GM18502 (cell line): ENCODE measurements around the gene EFTUD2.

Experiments used
- ATAC-seq: cut with Tn5 transposase; IDR thresholded peaks from one replicate; pipeline ENCODE4 v1.9.1; 2021; ENCODE audit warnings: mild to moderate bottlenecking; ENCODE audit not compliant: unreplicated experiment, poor library complexity

The EFTUD2 gene

GRCh38 chr17:44912763-44913544, 13.7 kb upstream of the EFTUD2 start:
- no peak for ATAC-seq

- ATAC-seq: no peak
These were observed 12.1 kb upstream of the EFTUD2 start for GRCh38 chr17:44911133-44912001.

GRCh38 chr17:44910231-44911106, 11.2 kb upstream of the EFTUD2 start:
- ATAC-seq: no peak

GRCh38 chr17:44909681-44910144, 10.5 kb upstream of the EFTUD2 start:
- ATAC-seq: no peak

- ATAC-seq: no peak
These were observed 9.6 kb upstream of the EFTUD2 start for GRCh38 chr17:44908761-44909326.

- no peak for ATAC-seq
These were observed 8.7 kb upstream of the EFTUD2 start for GRCh38 chr17:44907729-44908470.

GRCh38 chr17:44906763-44907728, 7.8 kb upstream of the EFTUD2 start:
- ATAC-seq: no peak

GRCh38 chr17:44906010-44906646, 6.9 kb upstream of the EFTUD2 start:
- ATAC-seq: no peak

GRCh38 chr17:44905006-44906000, 6.1 kb upstream of the EFTUD2 start:
- no peak for ATAC-seq

GRCh38 chr17:44904001-44904984, 5.0 kb upstream of the EFTUD2 start:
- ATAC-seq: no peak

GRCh38 chr17:44903012-44903685, 3.9 kb upstream of the EFTUD2 start:
- ATAC-seq: no peak

GRCh38 chr17:44902135-44902760, 3.0 kb upstream of the EFTUD2 start:
- ATAC-seq: no peak

- ATAC-seq: no peak
These were observed 2.2 kb upstream of the EFTUD2 start for GRCh38 chr17:44901411-44901921.

- ATAC-seq: no peak
These were observed 1.6 kb upstream of the EFTUD2 start for GRCh38 chr17:44900894-44901293.
